WTC11 (cell line): ENCODE measurements around the gene BPHL. TPM values are rescaled to one million over a fixed set of nuclear protein-coding genes. Genes with fewer than 3 reads are reported as not detected.
A peak's percentile ranks its signal among the peaks of the same experiment; 100 is the strongest.

ENCODE experiments used
- ATAC-seq: fragments of 200-7000 bp; cut with Tn5 transposase; 2 replicates; pipeline ENCODE4 v1.10.0; 2021; ENCODE audit warnings: mild to moderate bottlenecking, moderate library complexity
- CTCF ChIA-PET: fragments of 300-600 bp; sonication (Branson Sonifier 250); formaldehyde crosslinking; loops from one replicate; lab custom pipeline; 2021; ENCODE audit warnings: antibody characterized with exemption; lab: Charles Lee
- POLR2A ChIA-PET: fragments of 350-600 bp; sonication (Branson Sonifier 250); formaldehyde crosslinking; loops from one replicate; lab custom pipeline; 2021; ENCODE audit warnings: antibody characterized with exemption; lab: Charles Lee
- DNase-seq: peaks from one replicate; pipeline ENCODE4 v3.0.0; 2021; ENCODE audit warnings: low spot score
- H3K27ac Mint-ChIP-seq: 2 replicates; pipeline ENCODE4 v1.8.0; 2021; ENCODE audit warnings: mixed read lengths
- H3K27me3 Mint-ChIP-seq: 2 replicates; pipeline ENCODE4 v1.8.0; 2021; ENCODE audit warnings: low read depth, mild to moderate bottlenecking, moderate library complexity, mixed read lengths
- H3K36me3 Mint-ChIP-seq: 2 replicates; pipeline ENCODE4 v1.8.0; 2021; ENCODE audit warnings: mixed read lengths
- H3K4me1 Mint-ChIP-seq: 2 replicates; pipeline ENCODE4 v1.8.0; 2022; ENCODE audit warnings: mixed read lengths
- H3K4me3 Mint-ChIP-seq: 2 replicates; pipeline ENCODE4 v1.8.0; 2021; ENCODE audit warnings: mild to moderate bottlenecking, moderate library complexity, mixed read lengths
- H3K9me3 Mint-ChIP-seq: 2 replicates; pipeline ENCODE4 v1.8.0; 2021; ENCODE audit warnings: mixed read lengths
- JAZF1 ChIP-seq: fragments of 250-450 bp; sonication (Bioruptor Pico); IDR thresholded peaks from 2 replicates; pipeline ENCODE4 v1.9.0; 2021; ENCODE audit warnings: moderate library complexity, mild to moderate bottlenecking, inconsistent platforms
- KAT7 ChIP-seq: sonication (generic); formaldehyde crosslinking; IDR thresholded peaks from 2 replicates; pipeline ENCODE4 v1.8.1; 2023; ENCODE audit warnings: missing genetic modification reagents, mild to moderate bottlenecking, borderline replicate concordance
- PRDM15 ChIP-seq: sonication (generic); formaldehyde crosslinking; IDR thresholded peaks from 2 replicates; pipeline ENCODE4 v1.8.0; 2022; ENCODE audit warnings: missing genetic modification reagents
- ZNF263 ChIP-seq: sonication (generic); formaldehyde crosslinking; IDR thresholded peaks from 2 replicates; pipeline ENCODE4 v1.8.1; 2022; ENCODE audit warnings: low read depth, mild to moderate bottlenecking, moderate library complexity, missing genetic modification reagents
- ZNF425 ChIP-seq: fragments of 250-450 bp; sonication (Bioruptor Pico); conservative IDR thresholded peaks from 2 replicates; pipeline ENCODE4 v1.9.0; 2021; ENCODE audit warnings: mild to moderate bottlenecking
- total RNA-seq: library from RNA; stranded (reverse); gene quantifications from 3 replicates; pipeline ENCODE4 v1.2.3, GENCODE V29; 2021

The BPHL gene
- total RNA-seq, 1 experiment from 2014 or later, result 29.7 TPM

GRCh38 chr6:3193102-3193849, 74.8 kb downstream of the BPHL start:
- H3K4me1 Mint-ChIP-seq, result peaks cover 11% of the 10 kb centered on the region
- CTCF ChIA-PET, result interaction anchor here (0.6 to 3.9 kb wide), 7 partner anchors 9 to 802 kb away, joined by 4 to 23 read pairs (median 4); no protein-coding TSS in a partner anchor
- peak; percentile 34 for ATAC-seq
- peak overlapping the region; percentile 57; the same call in 1 of the 2 replicates for H3K27ac Mint-ChIP-seq
- no peak for TF ChIP-seq ZNF425
- TF ChIP-seq, all 79 proteins: peak for 0
- no peak overlapping the region for H3K4me3 Mint-ChIP-seq
- peaks cover 13% of the 10 kb centered on the region for H3K9me3 Mint-ChIP-seq
- no peaks in the 10 kb centered on the region for H3K27me3 Mint-ChIP-seq
- peaks cover 10% of the 10 kb centered on the region for H3K36me3 Mint-ChIP-seq
- DNase-seq, result no peak
- POLR2A ChIA-PET, result interaction anchor here (1.0 kb wide), 2 partner anchors 16 to 27 kb away, joined by 3 read pairs; no protein-coding TSS in a partner anchor

- TF ChIP-seq ZNF263 (CRISPR knock-in tag) (peak; percentile 44; the same call in 1 of the 2 replicates), PRDM15 (CRISPR knock-in tag) (no peak)
- DNase-seq (no peak), ATAC-seq (peak; percentile 65)
- Mint-ChIP-seq H3K4me3 (no peak overlapping the region), H3K9me3 (peaks cover 24% of the 10 kb centered on the region), H3K27me3 (no peaks in the 10 kb centered on the region), H3K4me1 (peaks cover 17% of the 10 kb centered on the region), H3K36me3 (peaks cover 16% of the 10 kb centered on the region), H3K27ac (no peak overlapping the region)
- POLR2A ChIA-PET, result interaction anchor here (0.6 to 1.2 kb wide), 4 partner anchors 14 to 195 kb away, joined by 3 to 4 read pairs (median 3); no protein-coding TSS in a partner anchor
- CTCF ChIA-PET, result interaction anchor here (0.5 to 3.9 kb wide), 11 partner anchors 9 to 84 kb away, joined by 3 to 23 read pairs (median 4); no protein-coding TSS in a partner anchor
Observed at GRCh38 chr6:3194535-3195419, 76.3 kb downstream of the BPHL start.

GRCh38 chr6:3195420-3195694, 76.8 kb downstream of the BPHL start:
- DNase-seq (no peak), ATAC-seq (no peak)
- H3K27ac Mint-ChIP-seq, result no peak overlapping the region
- peaks cover 22% of the 10 kb centered on the region for H3K4me1 Mint-ChIP-seq
- ChIA-PET CTCF (interaction anchor here (1.0 to 3.9 kb wide), 10 partner anchors 14 to 69 kb away, joined by 3 to 23 read pairs (median 6); no protein-coding TSS in a partner anchor), POLR2A (interaction anchor here (0.6 to 1.2 kb wide), 2 partner anchors 29 to 195 kb away, joined by 3 to 4 read pairs; no protein-coding TSS in a partner anchor)
- peaks cover 16% of the 10 kb centered on the region for H3K36me3 Mint-ChIP-seq
- H3K27me3 Mint-ChIP-seq, result no peaks in the 10 kb centered on the region; the same call in 1 of the 2 replicates
- TF ChIP-seq ZNF425 (no peak), JAZF1 (no peak), KAT7 (CRISPR knock-in tag) (no peak)
- H3K9me3 Mint-ChIP-seq, result peaks cover 23% of the 10 kb centered on the region
- no peak overlapping the region for H3K4me3 Mint-ChIP-seq
